Mesendoderm (in vitro differentiated cells): ENCODE measurements around the gene CASQ2.
"Not testable (repeated sequence)": the region's sequence is repeated elsewhere in the genome, so short reads cannot be mapped to it uniquely, and the experiment has no call there.

ENCODE experiments used
- DNase-seq: peaks from one replicate; pipeline ENCODE4 v3.0.0; 2013
- H2AK5ac ChIP-seq: 2 replicates; pipeline ENCODE4 v1.6.1; 2013; ENCODE audit warnings: low read length, inconsistent platforms
- H2BK120ac ChIP-seq: 2 replicates; pipeline ENCODE4 v1.6.1; 2013; ENCODE audit warnings: low read depth, mild to moderate bottlenecking, low read length, moderate library complexity, mixed read lengths
- H2BK15ac ChIP-seq: replicated peaks from 2 replicates; pipeline ENCODE4 v1.6.1; 2013; ENCODE audit warnings: low read depth, mild to moderate bottlenecking, moderate library complexity
- H2BK5ac ChIP-seq: 2 replicates; pipeline ENCODE4 v1.6.1; 2013; ENCODE audit warnings: low read length, inconsistent platforms
- H3K18ac ChIP-seq: 2 replicates; pipeline ENCODE4 v1.6.1; 2013; ENCODE audit warnings: mild to moderate bottlenecking, low read length, mixed read lengths
- H3K23ac ChIP-seq: one replicate; pipeline ENCODE4 v1.6.1; 2013; ENCODE audit warnings: low read length
- H3K27ac ChIP-seq: 2 replicates; pipeline ENCODE4 v1.5.1; 2013; ENCODE audit warnings: low read depth, mild to moderate bottlenecking, inconsistent platforms, low read length, moderate library complexity
- H3K27me3 ChIP-seq: 2 replicates; pipeline ENCODE4 v1.6.1; 2013; ENCODE audit warnings: low read length, control low read depth, mild to moderate bottlenecking, inconsistent platforms; ENCODE audit not compliant: insufficient read depth, poor library complexity
- H3K36me3 ChIP-seq: 2 replicates; pipeline ENCODE4 v1.6.1; 2013; ENCODE audit warnings: low read length, inconsistent platforms; ENCODE audit not compliant: control insufficient read depth, insufficient read depth
- H3K4ac ChIP-seq: one replicate; pipeline ENCODE4 v1.6.1; 2013; ENCODE audit warnings: low read depth, mild to moderate bottlenecking, low read length, moderate library complexity
- H3K4me1 ChIP-seq: 2 replicates; pipeline ENCODE4 v1.6.1; 2013; ENCODE audit warnings: low read depth, low read length, inconsistent platforms; ENCODE audit not compliant: control insufficient read depth
- H3K4me2 ChIP-seq: 2 replicates; pipeline ENCODE4 v1.6.1; 2013; ENCODE audit warnings: low read length
- H3K4me3 ChIP-seq: 2 replicates; pipeline ENCODE4 v1.5.1; 2013; ENCODE audit warnings: mild to moderate bottlenecking, low read length
- H3K56ac ChIP-seq: one replicate; pipeline ENCODE4 v1.6.1; 2013; ENCODE audit warnings: low read length
- H3K79me1 ChIP-seq: 2 replicates; pipeline ENCODE4 v1.6.1; 2013; ENCODE audit warnings: low read length, inconsistent platforms
- H3K79me2 ChIP-seq: 2 replicates; pipeline ENCODE4 v1.6.1; 2013; ENCODE audit warnings: mild to moderate bottlenecking, low read length; ENCODE audit not compliant: control insufficient read depth, insufficient read depth
- H3K9ac ChIP-seq: 2 replicates; pipeline ENCODE4 v1.6.1; 2013; ENCODE audit warnings: low read length, inconsistent platforms
- H4K5ac ChIP-seq: one replicate; pipeline ENCODE4 v1.6.1; 2013; ENCODE audit warnings: low read length
- H4K8ac ChIP-seq: one replicate; pipeline ENCODE4 v1.6.1; 2013; ENCODE audit warnings: low read depth, mild to moderate bottlenecking, control low read depth, low read length, moderate library complexity
- WGBS: extraction: QIAGEN DNeasy Blood & Tissue Kit; methylation state at CpG from one replicate; pipeline ENCODE4 v1.1.7; 2013; ENCODE audit warnings: low lambda C conversion rate, missing lambda C conversion rate; ENCODE audit not compliant: insufficient coverage; ENCODE audit errors: extremely low coverage; 5-methylcytosine and 5-hydroxymethylcytosine counted together

Gene CASQ2

GRCh38 chr1:115780655-115781054 is 12.1 kb upstream of the CASQ2 start:
- H2BK15ac ChIP-seq, H3K4ac ChIP-seq, H3K18ac ChIP-seq, H3K4me2 ChIP-seq, H4K8ac ChIP-seq, H3K27me3 ChIP-seq, H2BK5ac ChIP-seq, H2AK5ac ChIP-seq, H2BK120ac ChIP-seq, H3K36me3 ChIP-seq, H3K9ac ChIP-seq, H3K56ac ChIP-seq, H3K23ac ChIP-seq, H3K4me3 ChIP-seq, H3K79me2 ChIP-seq, H3K4me1 ChIP-seq, H4K5ac ChIP-seq, H3K27ac ChIP-seq, H3K79me1 ChIP-seq, DNase-seq: not testable (repeated sequence)
- WGBS = no CpG with 5 or more reads among the region's 2 CpGs

- not testable (repeated sequence) for H3K4me2 ChIP-seq, H2AK5ac ChIP-seq, H3K4me3 ChIP-seq, H3K18ac ChIP-seq, H2BK15ac ChIP-seq, H3K27ac ChIP-seq, H3K27me3 ChIP-seq, H3K36me3 ChIP-seq, H2BK120ac ChIP-seq, H3K23ac ChIP-seq, DNase-seq, H3K9ac ChIP-seq, H4K5ac ChIP-seq, H3K79me1 ChIP-seq, H4K8ac ChIP-seq, H3K79me2 ChIP-seq, H3K56ac ChIP-seq, H3K4me1 ChIP-seq, H2BK5ac ChIP-seq, H3K4ac ChIP-seq
- WGBS = no CpG with 5 or more reads among the region's 1 CpG
Measured at GRCh38 chr1:115779075-115779474, 10.6 kb upstream of the CASQ2 start.

GRCh38 chr1:115771847-115772457 is 3.4 kb upstream of the CASQ2 start:
- H2BK15ac ChIP-seq = no peak overlapping the region
- H3K4me2 ChIP-seq = peak overlapping the region; percentile 30
- no peaks in the 10 kb centered on the region for H3K79me1 ChIP-seq
- H3K36me3 ChIP-seq = no peaks in the 10 kb centered on the region
- H3K27ac ChIP-seq = peak overlapping the region; percentile 57
- H3K9ac ChIP-seq = peak overlapping the region; percentile 10
- no peaks in the 10 kb centered on the region for H3K79me2 ChIP-seq
- no peak overlapping the region for H3K4ac ChIP-seq
- H3K18ac ChIP-seq = peak overlapping the region; percentile 77
- no peak overlapping the region for H3K4me3 ChIP-seq
- H3K56ac ChIP-seq = peak overlapping the region; percentile 62
- H4K8ac ChIP-seq = no peak overlapping the region
- H2BK5ac ChIP-seq = no peak overlapping the region
- no peak overlapping the region for H3K23ac ChIP-seq
- no CpG with 5 or more reads among the region's 10 CpGs for WGBS
- no peak overlapping the region for H2BK120ac ChIP-seq
- no peaks in the 10 kb centered on the region for H3K4me1 ChIP-seq
- peak; percentile 97 for DNase-seq
- H3K27me3 ChIP-seq = no peaks in the 10 kb centered on the region
- no peak overlapping the region for H2AK5ac ChIP-seq
- no peak overlapping the region for H4K5ac ChIP-seq

GRCh38 chr1:115771094-115771846 is 2.8 kb upstream of the CASQ2 start:
- H3K4me1 ChIP-seq = no peaks in the 10 kb centered on the region
- H3K9ac ChIP-seq = peak overlapping the region; percentile 10
- no peak overlapping the region for H2BK15ac ChIP-seq
- no peak overlapping the region for H2BK120ac ChIP-seq
- no peak overlapping the region for H3K23ac ChIP-seq
- WGBS = no CpG with 5 or more reads among the region's 14 CpGs
- H3K27me3 ChIP-seq = no peaks in the 10 kb centered on the region
- no peaks in the 10 kb centered on the region for H3K79me2 ChIP-seq
- peak overlapping the region; percentile 57 for H3K27ac ChIP-seq
- H3K36me3 ChIP-seq = no peaks in the 10 kb centered on the region
- H3K79me1 ChIP-seq = no peaks in the 10 kb centered on the region
- H3K4me3 ChIP-seq = no peak overlapping the region
- peak; percentile 94 for DNase-seq
- peak overlapping the region; percentile 62 for H3K56ac ChIP-seq
- H4K8ac ChIP-seq = no peak overlapping the region
- peak overlapping the region; percentile 77 for H3K18ac ChIP-seq
- no peak overlapping the region for H2BK5ac ChIP-seq
- no peak overlapping the region for H4K5ac ChIP-seq
- peak overlapping the region; percentile 30 for H3K4me2 ChIP-seq
- H3K4ac ChIP-seq = no peak overlapping the region
- no peak overlapping the region for H2AK5ac ChIP-seq

- Histone ChIP-seq H2BK15ac (no peak overlapping the region), H3K79me1 (no peaks in the 10 kb centered on the region), H2BK5ac (no peak overlapping the region), H3K27me3 (no peaks in the 10 kb centered on the region), H2BK120ac (no peak overlapping the region), H3K4me3 (no peak overlapping the region), H3K56ac (no peak overlapping the region), H3K18ac (no peak overlapping the region), H4K5ac (no peak overlapping the region), H3K27ac (no peak overlapping the region), H3K36me3 (no peaks in the 10 kb centered on the region), H3K23ac (no peak overlapping the region), H4K8ac (no peak overlapping the region), H3K4me1 (no peaks in the 10 kb centered on the region), H3K79me2 (no peaks in the 10 kb centered on the region), H3K4ac (no peak overlapping the region), H3K9ac (no peak overlapping the region), H3K4me2 (no peak overlapping the region), H2AK5ac (no peak overlapping the region)
- DNase-seq = no peak
- no CpG with 5 or more reads among the region's 4 CpGs for WGBS
Measured at GRCh38 chr1:115767403-115767802, 1.1 kb downstream of the CASQ2 start.
